IMR-90 (cell line): Measurements from ENCODE around the gene MGAT5.

Experiments
- BHLHE40 ChIP-seq: fragments of 150-350 bp; IDR thresholded peaks from 2 replicates; pipeline ENCODE4 v1.6.1; 2016; ENCODE audit warnings: mild to moderate bottlenecking, low read depth, low read length
- POLR2A ChIP-seq: IDR thresholded peaks from 2 replicates; pipeline ENCODE4 v1.6.1; 2012; ENCODE audit warnings: mild to moderate bottlenecking, low read depth, low read length
- RAD21 ChIP-seq: IDR thresholded peaks from 2 replicates; pipeline ENCODE4 v1.6.1; 2012; ENCODE audit warnings: low read length, improper control_type of control experiment
- RFX5 ChIP-seq: IDR thresholded peaks from 2 replicates; pipeline ENCODE4 v1.8.0; 2012; ENCODE audit warnings: low read depth, mild to moderate bottlenecking, low read length, moderate library complexity
- TF ChIP-seq, protein P1 (sequence below): conservative IDR thresholded peaks from 2 replicates; pipeline ENCODE4 v1.5.1; 2012; ENCODE audit warnings: mild to moderate bottlenecking, low read depth, low read length, improper control_type of control experiment

- TF ChIP-seq BHLHE40 (no peak), POLR2A (no peak), RFX5 (no peak), RAD21 (no peak)
- TF ChIP-seq, protein P1, sequence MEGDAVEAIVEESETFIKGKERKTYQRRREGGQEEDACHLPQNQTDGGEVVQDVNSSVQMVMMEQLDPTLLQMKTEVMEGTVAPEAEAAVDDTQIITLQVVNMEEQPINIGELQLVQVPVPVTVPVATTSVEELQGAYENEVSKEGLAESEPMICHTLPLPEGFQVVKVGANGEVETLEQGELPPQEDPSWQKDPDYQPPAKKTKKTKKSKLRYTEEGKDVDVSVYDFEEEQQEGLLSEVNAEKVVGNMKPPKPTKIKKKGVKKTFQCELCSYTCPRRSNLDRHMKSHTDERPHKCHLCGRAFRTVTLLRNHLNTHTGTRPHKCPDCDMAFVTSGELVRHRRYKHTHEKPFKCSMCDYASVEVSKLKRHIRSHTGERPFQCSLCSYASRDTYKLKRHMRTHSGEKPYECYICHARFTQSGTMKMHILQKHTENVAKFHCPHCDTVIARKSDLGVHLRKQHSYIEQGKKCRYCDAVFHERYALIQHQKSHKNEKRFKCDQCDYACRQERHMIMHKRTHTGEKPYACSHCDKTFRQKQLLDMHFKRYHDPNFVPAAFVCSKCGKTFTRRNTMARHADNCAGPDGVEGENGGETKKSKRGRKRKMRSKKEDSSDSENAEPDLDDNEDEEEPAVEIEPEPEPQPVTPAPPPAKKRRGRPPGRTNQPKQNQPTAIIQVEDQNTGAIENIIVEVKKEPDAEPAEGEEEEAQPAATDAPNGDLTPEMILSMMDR = no peak
Measured at GRCh38 chr2:134347756-134348155, 93.9 kb downstream of the MGAT5 start.
